B cell (primary cell): ENCODE data around the gene CBLB. TPM values are rescaled to one million over a fixed set of nuclear protein-coding genes. Genes with fewer than 3 reads are reported as not detected.

Experiments
- ATAC-seq: fragments of 200-7000 bp; cut with Tn5 transposase; one replicate; pipeline ENCODE4 v1.10.0; 2021; ENCODE audit warnings: low read depth, mild to moderate bottlenecking, moderate number of reproducible peaks, moderate library complexity
- CTCF ChIA-PET: fragments of 350-600 bp; sonication (Branson Sonifier 250); formaldehyde crosslinking; loops from one replicate; lab custom pipeline; 2021; ENCODE audit warnings: antibody characterized with exemption, inconsistent platforms; lab: Charles Lee
- POLR2A ChIA-PET: fragments of 350-600 bp; sonication (Branson Sonifier 250); formaldehyde crosslinking; loops from one replicate; lab custom pipeline; 2021; ENCODE audit warnings: antibody characterized with exemption; lab: Charles Lee
- DNase-seq: peaks from one replicate; pipeline ENCODE4 v3.0.0; 2013
- H2AFZ ChIP-seq: 2 replicates; pipeline ENCODE4 v1.6.1; 2012; ENCODE audit warnings: mild to moderate bottlenecking, low read depth, low read length; ENCODE audit not compliant: insufficient read depth, poor library complexity, severe bottlenecking
- H3K27ac ChIP-seq, 2 donors: 1 replicate in 1 of 2; 2 replicates in 1 of 2; pipeline ENCODE4 v1.5.1; 2012 to 2013; ENCODE audit warnings: low read length in 2 of 2, mild to moderate bottlenecking in 2 of 2, moderate library complexity in 1 of 2
- H3K27me3 ChIP-seq, 4 experiments: fragments of 200-600 bp in 1 of 4; sonication (generic) in 1 of 4; replicated peaks in 1 of 4; 1 replicate in 2 of 4; 2 replicates in 2 of 4; pipeline versions ENCODE4 v1.6.1 to v1.7.0; 2013 to 2016; ENCODE audit warnings: low read length in 3 of 4, mild to moderate bottlenecking in 2 of 4, mixed read lengths in 1 of 4, moderate library complexity in 1 of 4; ENCODE audit not compliant: insufficient read depth in 4 of 4, control insufficient read depth in 3 of 4; ENCODE audit errors: control extremely low read depth in 1 of 4
- H3K36me3 ChIP-seq, 2 experiments: replicated peaks in 1 of 2; 1 replicate in 1 of 2; 2 replicates in 1 of 2; pipeline versions ENCODE4 v1.6.1 to v1.7.1; 2013; ENCODE audit warnings: low read length in 1 of 2; ENCODE audit not compliant: insufficient read depth in 2 of 2, control insufficient read depth in 1 of 2; ENCODE audit errors: control extremely low read depth in 1 of 2, extremely low read depth in 1 of 2
- H3K4me1 ChIP-seq, 2 donors: fragments of 200-600 bp in 1 of 2; sonication (generic) in 1 of 2; 1 replicate in 1 of 2; 2 replicates in 1 of 2; pipeline versions ENCODE4 v1.5.1 to v1.6.1; 2013 to 2017; ENCODE audit warnings: low read length in 2 of 2; ENCODE audit not compliant: control insufficient read depth in 2 of 2, insufficient read depth in 2 of 2
- H3K4me2 ChIP-seq: replicated peaks from 2 replicates; pipeline ENCODE3; 2012; ENCODE audit warnings: mild to moderate bottlenecking, low read depth, low read length; ENCODE audit not compliant: poor library complexity, severe bottlenecking
- H3K4me3 ChIP-seq, 5 experiments: fragments of 200-600 bp in 1 of 5; sonication (generic) in 1 of 5; 1 replicate in 3 of 5; 2 replicates in 2 of 5; pipeline versions ENCODE4 v1.5.1 to v1.7.0; 2011 to 2016; ENCODE audit warnings: low read length in 4 of 5, mild to moderate bottlenecking in 4 of 5, low read depth in 2 of 5, control low read depth in 1 of 5, moderate library complexity in 1 of 5; ENCODE audit not compliant: insufficient read depth in 1 of 5; ENCODE audit errors: control extremely low read depth in 1 of 5, extremely low read depth in 1 of 5
- H3K79me2 ChIP-seq: fragments of 200-600 bp; sonication (generic); one replicate; pipeline ENCODE4 v1.6.0; 2016; ENCODE audit warnings: low read length; ENCODE audit not compliant: control insufficient read depth, insufficient read depth
- H3K9ac ChIP-seq: fragments of 200-600 bp; sonication (generic); 2 replicates; pipeline ENCODE4 v1.6.1; 2017; ENCODE audit warnings: mild to moderate bottlenecking, low read length, moderate library complexity
- H3K9me3 ChIP-seq, 3 donors: one replicate each; pipeline versions ENCODE4 v1.6.1 to v1.7.1; 2013; ENCODE audit warnings: low read length in 2 of 3; ENCODE audit not compliant: control insufficient read depth in 2 of 3, insufficient read depth in 1 of 3; ENCODE audit errors: control extremely low read depth in 1 of 3
- H4K20me1 ChIP-seq: 2 replicates; pipeline ENCODE4 v1.6.0; 2012; ENCODE audit warnings: mild to moderate bottlenecking, low read length; ENCODE audit not compliant: insufficient read depth, control insufficient read depth, poor library complexity, severe bottlenecking
- H3K27ac Mint-ChIP-seq: one replicate; pipeline ENCODE4 v1.8.0; 2021; ENCODE audit warnings: mixed read lengths
- H3K27me3 Mint-ChIP-seq: one replicate; pipeline ENCODE4 v1.8.0; 2021; ENCODE audit warnings: mixed read lengths
- H3K4me1 Mint-ChIP-seq: one replicate; pipeline ENCODE4 v1.8.0; 2021; ENCODE audit warnings: mixed read lengths
- H3K4me3 Mint-ChIP-seq: one replicate; pipeline ENCODE4 v1.8.0; 2021; ENCODE audit warnings: mixed read lengths
- H3K9me3 Mint-ChIP-seq: one replicate; pipeline ENCODE4 v1.8.0; 2022; ENCODE audit warnings: mixed read lengths; ENCODE audit not compliant: insufficient read depth
- EZH2 ChIP-seq: IDR thresholded peaks from 2 replicates; pipeline ENCODE4 v1.6.1; 2012; ENCODE audit warnings: borderline replicate concordance, low read depth, mild to moderate bottlenecking, moderate library complexity, low read length; ENCODE audit not compliant: insufficient read depth, poor library complexity, severe bottlenecking
- WGBS: methylation state at CpG from one replicate; pipeline ENCODE4 v1.1.5; 2013; ENCODE audit warnings: missing lambda C conversion rate; ENCODE audit not compliant: insufficient coverage; 5-methylcytosine and 5-hydroxymethylcytosine counted together
- intact Hi-C: fragments of 100-400 bp; cut with micrococcal nuclease; formaldehyde crosslinking; loops from one replicate; pipeline ENCODE4 v1.10.0; 2022
- polyA plus RNA-seq: library from polyadenylated mRNA; depleted of rRNA; stranded (reverse); fragments of >200 nt; gene quantifications from 2 replicates; pipeline ENCODE4 v1.2.3, GENCODE V29; 2012
- total RNA-seq, 2 donors: library from RNA; stranded (reverse); fragments of 120-200 nt in 1 of 2; gene quantifications; 1 replicate in 1 of 2; 2 replicates in 1 of 2; pipeline versions ENCODE4 v1.2.3 to v1.2.4, GENCODE V29; 2013 to 2022
- TF ChIP-seq, protein P1 (sequence below): fragments of 200-600 bp; IDR thresholded peaks from one replicate; pipeline ENCODE4 v1.8.0; 2022; ENCODE audit warnings: antibody characterized with exemption, mild to moderate bottlenecking

The CBLB gene
- total and polyA plus RNA-seq, 2 donors (not counting 1 experiment from before 2014, with no cell fraction given): 19.0 to 135 TPM

DNA sequence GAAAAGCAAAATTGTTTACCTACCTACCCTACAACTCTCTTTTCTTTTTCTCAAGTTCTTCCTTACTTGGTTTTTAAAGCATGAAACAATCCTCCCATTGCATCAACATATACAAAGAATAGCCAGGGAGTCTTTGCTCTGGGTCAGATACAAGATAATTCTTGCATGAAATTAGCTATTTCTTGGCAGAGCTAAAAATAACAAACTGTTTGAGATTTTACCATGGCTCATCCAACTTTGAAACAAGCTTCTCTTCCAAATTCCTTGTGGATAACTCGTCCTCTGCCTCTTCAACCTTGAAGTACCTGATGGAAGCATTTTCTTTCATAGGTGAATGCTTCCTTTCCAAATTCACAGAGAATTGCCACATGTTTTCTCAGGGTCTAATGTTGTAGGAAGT lies 9.2 kb upstream of the CBLB start:
- no peak overlapping the region for H3K4me3 Mint-ChIP-seq
- no CpG with 5 or more reads among the region's 1 CpG for WGBS
- no peaks in the 10 kb centered on the region for H3K9me3 ChIP-seq
- H3K9me3 Mint-ChIP-seq: no peaks in the 10 kb centered on the region
- H3K4me3 ChIP-seq: no peak overlapping the region
- H3K36me3 ChIP-seq: no peaks in the 10 kb centered on the region
- peaks cover 18% of the 10 kb centered on the region for H3K4me1 Mint-ChIP-seq
- intact Hi-C loops: no loop called here
- no peaks in the 10 kb centered on the region for H3K27me3 ChIP-seq
- no peaks in the 10 kb centered on the region for H3K27me3 Mint-ChIP-seq
- ATAC-seq (no peak), DNase-seq (no peak)
- H3K4me1 ChIP-seq: peaks cover 9 to 11% of the 10 kb centered on the region in 2 donors
- TF ChIP-seq, protein P1, sequence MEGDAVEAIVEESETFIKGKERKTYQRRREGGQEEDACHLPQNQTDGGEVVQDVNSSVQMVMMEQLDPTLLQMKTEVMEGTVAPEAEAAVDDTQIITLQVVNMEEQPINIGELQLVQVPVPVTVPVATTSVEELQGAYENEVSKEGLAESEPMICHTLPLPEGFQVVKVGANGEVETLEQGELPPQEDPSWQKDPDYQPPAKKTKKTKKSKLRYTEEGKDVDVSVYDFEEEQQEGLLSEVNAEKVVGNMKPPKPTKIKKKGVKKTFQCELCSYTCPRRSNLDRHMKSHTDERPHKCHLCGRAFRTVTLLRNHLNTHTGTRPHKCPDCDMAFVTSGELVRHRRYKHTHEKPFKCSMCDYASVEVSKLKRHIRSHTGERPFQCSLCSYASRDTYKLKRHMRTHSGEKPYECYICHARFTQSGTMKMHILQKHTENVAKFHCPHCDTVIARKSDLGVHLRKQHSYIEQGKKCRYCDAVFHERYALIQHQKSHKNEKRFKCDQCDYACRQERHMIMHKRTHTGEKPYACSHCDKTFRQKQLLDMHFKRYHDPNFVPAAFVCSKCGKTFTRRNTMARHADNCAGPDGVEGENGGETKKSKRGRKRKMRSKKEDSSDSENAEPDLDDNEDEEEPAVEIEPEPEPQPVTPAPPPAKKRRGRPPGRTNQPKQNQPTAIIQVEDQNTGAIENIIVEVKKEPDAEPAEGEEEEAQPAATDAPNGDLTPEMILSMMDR: no peak
- no peak for TF ChIP-seq EZH2
- H2AFZ ChIP-seq: no peak overlapping the region
- H3K4me2 ChIP-seq: no peak overlapping the region
- no peak overlapping the region for H3K27ac Mint-ChIP-seq
- no peak overlapping the region for H3K9ac ChIP-seq
- ChIA-PET CTCF (interaction anchor here (0.8 kb wide), 1 partner anchor 190 kb away, joined by 3 read pairs; no protein-coding TSS in a partner anchor), POLR2A (no interaction called here)
- H3K79me2 ChIP-seq: no peaks in the 10 kb centered on the region
- no peak overlapping the region for H3K27ac ChIP-seq
- H4K20me1 ChIP-seq: no peaks in the 10 kb centered on the region

DNA sequence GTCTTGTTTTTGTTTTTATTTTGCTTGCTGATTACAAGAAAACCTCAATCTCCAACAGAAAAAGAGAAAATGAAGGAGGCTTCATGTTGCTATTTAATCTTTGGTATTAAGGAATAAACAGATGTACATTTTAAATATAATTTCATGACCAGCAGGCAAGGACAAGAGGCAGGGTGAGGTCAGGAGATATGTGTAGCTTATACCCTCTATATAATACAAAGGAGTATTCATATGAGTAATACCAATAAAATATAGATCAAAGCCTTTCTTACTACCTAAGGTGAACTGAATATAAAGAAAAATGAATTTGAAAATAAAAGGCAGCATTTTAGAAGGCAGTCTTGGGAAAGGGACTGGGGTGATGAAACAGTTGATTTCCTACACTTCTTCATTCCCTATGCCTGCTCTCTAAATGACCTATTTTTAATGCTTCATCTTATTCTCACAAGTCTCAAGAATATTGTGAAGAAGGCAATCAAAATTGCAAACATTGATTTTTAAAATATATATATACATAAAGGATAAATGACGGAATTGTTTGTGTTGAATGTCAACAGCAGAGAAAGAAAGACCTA lies 8.6 kb upstream of the CBLB start:
- Histone ChIP-seq H3K9me3 (no peaks in the 10 kb centered on the region), H3K27me3 (no peaks in the 10 kb centered on the region)
- CTCF ChIA-PET: interaction anchor here (0.6 to 1.1 kb wide), 3 partner anchors 13 to 189 kb away, joined by 3 read pairs; no protein-coding TSS in a partner anchor

More for the DNA sequence above, 8.6 kb upstream of the CBLB start:
- Histone ChIP-seq H3K27ac (no peak overlapping the region), H2AFZ (peak overlapping the region; percentile 44), H3K4me3 (peak overlapping the region in 3 of 5 experiments; percentile 2 to 21 (median 15)), H3K4me2 (peak overlapping the region; percentile 53), H3K36me3 (no peaks in the 10 kb centered on the region), H4K20me1 (no peaks in the 10 kb centered on the region), H3K9ac (peak overlapping the region; percentile 10), H3K79me2 (no peaks in the 10 kb centered on the region), H3K4me1 (peaks cover 8 to 9% of the 10 kb centered on the region in 2 donors)
- POLR2A ChIA-PET: interaction anchor here (0.7 kb wide), 1 partner anchor 31 kb away, joined by 4 read pairs; no protein-coding TSS in a partner anchor
- no peak for DNase-seq
- Mint-ChIP-seq H3K27me3 (no peaks in the 10 kb centered on the region), H3K4me1 (peaks cover 14% of the 10 kb centered on the region), H3K9me3 (no peaks in the 10 kb centered on the region), H3K4me3 (peak overlapping the region; percentile 40), H3K27ac (no peak overlapping the region)
- WGBS: no CpG with 5 or more reads among the region's 1 CpG
- TF ChIP-seq, protein P1: no peak
- no peak for TF ChIP-seq EZH2
- intact Hi-C loops: no loop called here
- ATAC-seq: no peak
